Testis (tissue), 3 donors: ENCODE data around the gene YIF1A. TPM values are rescaled to one million over a fixed set of nuclear protein-coding genes. Genes with fewer than 3 reads are reported as not detected.
A peak's percentile ranks its signal among the peaks of the same experiment; 100 is the strongest.
"Not testable (repeated sequence)": the region's sequence is repeated elsewhere in the genome, so short reads cannot be mapped to it uniquely, and the experiment has no call there.

Experiments used
- DNase-seq: peaks from one replicate; pipeline ENCODE4 v3.0.0-alpha.2; 2019
- H3K27ac ChIP-seq, 2 donors: fragments of 200-600 bp; sonication (generic); one replicate each; pipeline ENCODE4 v1.5.1; 2019
- H3K27me3 ChIP-seq: fragments of 200-600 bp; sonication (generic); one replicate; pipeline ENCODE4 v1.5.1; 2019
- H3K36me3 ChIP-seq: fragments of 200-600 bp; sonication (generic); one replicate; pipeline ENCODE4 v1.5.1; 2017; ENCODE audit warnings: low read depth; ENCODE audit errors: missing control alignments
- H3K4me1 ChIP-seq: fragments of 200-600 bp; sonication (generic); one replicate; pipeline ENCODE4 v1.5.1; 2019
- H3K4me3 ChIP-seq, 2 donors: fragments of 200-600 bp; sonication (generic); one replicate each; pipeline ENCODE4 v1.5.1; 2017 to 2019
- H3K9me3 ChIP-seq: fragments of 200-600 bp; sonication (generic); one replicate; pipeline ENCODE4 v1.5.1; 2017
- POLR2A ChIP-seq: fragments of 450-650 bp; IDR thresholded peaks from one replicate; pipeline ENCODE4 v1.6.1; 2017; ENCODE audit warnings: antibody characterized with exemption, mild to moderate bottlenecking, moderate library complexity
- WGBS, 2 donors: methylation state at CpG; one replicate each; pipeline ENCODE4 v1.1.5; 2018; 5-methylcytosine and 5-hydroxymethylcytosine counted together
- intact Hi-C: fragments of 100-400 bp; cut with DNase I; formaldehyde crosslinking; loops from one replicate; pipeline ENCODE4 v1.15.1; 2023; ENCODE audit warnings: low total_unique reads
- polyA plus RNA-seq: library from polyadenylated mRNA; stranded (reverse); fragments of 350-450 nt; fragmentation: Illumina TruSeq; extraction: RNeasy Lipid Tissue Mini Kit (QIAGEN cat#74804); gene quantifications from one replicate; pipeline ENCODE4 v1.2.3, GENCODE V29; 2014; ENCODE audit warnings: low read depth, low replicate concordance; ENCODE audit not compliant: insufficient read depth
- total RNA-seq, 2 donors: library from RNA; depleted of rRNA; stranded (reverse); fragments of >200 nt; gene quantifications; one replicate each; pipeline ENCODE4 v1.2.3, GENCODE V29; 2016
- TF ChIP-seq, protein P1 (sequence below), 3 experiments: fragments of 450-650 bp in 2 of 3; fragments of 200-600 bp in 1 of 3; sonication (generic) in 1 of 3; IDR thresholded peaks; one replicate each; pipeline ENCODE4 v1.5.1; 2016 to 2019; ENCODE audit warnings: antibody characterized with exemption in 3 of 3, mild to moderate bottlenecking in 2 of 3, moderate library complexity in 1 of 3

Gene YIF1A
- total and polyA plus RNA-seq, 3 donors from 2014 or later, result 60.5 to 94.1 (median 82.6) TPM

DNA sequence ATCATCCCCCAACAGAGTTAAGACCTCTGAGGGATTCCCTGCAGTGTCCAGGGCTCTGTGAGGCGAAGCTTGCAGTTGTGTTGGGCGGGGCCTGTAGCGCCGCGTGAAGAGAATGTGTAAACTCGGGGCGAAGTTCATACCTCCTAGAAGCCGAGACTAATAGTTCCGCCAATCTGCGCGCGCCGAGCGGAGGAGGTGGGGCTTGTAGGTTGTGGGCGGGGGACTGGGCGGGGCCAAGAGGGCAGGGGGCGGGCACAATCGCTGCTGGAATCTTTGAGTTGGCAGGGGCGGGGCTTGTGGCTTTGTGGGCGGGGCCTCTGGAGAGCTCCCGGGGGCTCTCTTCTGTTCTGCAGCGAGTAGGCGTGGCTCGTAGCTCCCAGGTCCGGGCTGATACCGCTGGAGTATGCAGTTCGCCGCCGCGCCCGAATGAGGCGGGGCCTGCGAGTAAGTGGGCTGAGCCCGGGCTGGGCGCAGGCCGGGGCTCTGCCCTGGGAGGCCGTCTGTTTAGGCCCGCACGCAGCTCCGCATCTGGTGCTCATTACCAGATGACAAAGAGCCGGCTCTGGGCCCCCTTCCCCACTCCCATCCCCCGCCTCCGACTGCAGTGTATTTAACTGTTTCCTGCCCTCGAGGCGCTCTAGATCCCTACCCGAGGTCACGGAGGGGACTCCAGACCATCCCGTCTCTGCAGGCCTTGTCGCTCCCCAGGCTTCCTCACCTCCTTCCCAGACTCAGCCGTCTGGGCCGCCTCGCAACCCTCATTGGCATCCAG, 23.8 kb upstream of the YIF1A start:
- no peaks in the 10 kb centered on the region for H3K9me3 ChIP-seq
- peaks cover 17% of the 10 kb centered on the region for H3K4me1 ChIP-seq
- peak overlapping the region; percentile 39 to 53 for H3K4me3 ChIP-seq
- peak; percentile 98 for DNase-seq
- H3K27ac ChIP-seq, result peak overlapping the region; percentile 65 to 79
- WGBS, 2 donors, result 2 to 3% methylated on average over 37 to 52 of the region's 52 CpGs
- no peaks in the 10 kb centered on the region for H3K27me3 ChIP-seq
- H3K36me3 ChIP-seq, result no peaks in the 10 kb centered on the region
- TF ChIP-seq POLR2A, result no peak
- TF ChIP-seq, protein P1, sequence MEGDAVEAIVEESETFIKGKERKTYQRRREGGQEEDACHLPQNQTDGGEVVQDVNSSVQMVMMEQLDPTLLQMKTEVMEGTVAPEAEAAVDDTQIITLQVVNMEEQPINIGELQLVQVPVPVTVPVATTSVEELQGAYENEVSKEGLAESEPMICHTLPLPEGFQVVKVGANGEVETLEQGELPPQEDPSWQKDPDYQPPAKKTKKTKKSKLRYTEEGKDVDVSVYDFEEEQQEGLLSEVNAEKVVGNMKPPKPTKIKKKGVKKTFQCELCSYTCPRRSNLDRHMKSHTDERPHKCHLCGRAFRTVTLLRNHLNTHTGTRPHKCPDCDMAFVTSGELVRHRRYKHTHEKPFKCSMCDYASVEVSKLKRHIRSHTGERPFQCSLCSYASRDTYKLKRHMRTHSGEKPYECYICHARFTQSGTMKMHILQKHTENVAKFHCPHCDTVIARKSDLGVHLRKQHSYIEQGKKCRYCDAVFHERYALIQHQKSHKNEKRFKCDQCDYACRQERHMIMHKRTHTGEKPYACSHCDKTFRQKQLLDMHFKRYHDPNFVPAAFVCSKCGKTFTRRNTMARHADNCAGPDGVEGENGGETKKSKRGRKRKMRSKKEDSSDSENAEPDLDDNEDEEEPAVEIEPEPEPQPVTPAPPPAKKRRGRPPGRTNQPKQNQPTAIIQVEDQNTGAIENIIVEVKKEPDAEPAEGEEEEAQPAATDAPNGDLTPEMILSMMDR (IDR thresholded peaks at IDR 0.05), result no peak
- intact Hi-C loops, result no loop called here

DNA sequence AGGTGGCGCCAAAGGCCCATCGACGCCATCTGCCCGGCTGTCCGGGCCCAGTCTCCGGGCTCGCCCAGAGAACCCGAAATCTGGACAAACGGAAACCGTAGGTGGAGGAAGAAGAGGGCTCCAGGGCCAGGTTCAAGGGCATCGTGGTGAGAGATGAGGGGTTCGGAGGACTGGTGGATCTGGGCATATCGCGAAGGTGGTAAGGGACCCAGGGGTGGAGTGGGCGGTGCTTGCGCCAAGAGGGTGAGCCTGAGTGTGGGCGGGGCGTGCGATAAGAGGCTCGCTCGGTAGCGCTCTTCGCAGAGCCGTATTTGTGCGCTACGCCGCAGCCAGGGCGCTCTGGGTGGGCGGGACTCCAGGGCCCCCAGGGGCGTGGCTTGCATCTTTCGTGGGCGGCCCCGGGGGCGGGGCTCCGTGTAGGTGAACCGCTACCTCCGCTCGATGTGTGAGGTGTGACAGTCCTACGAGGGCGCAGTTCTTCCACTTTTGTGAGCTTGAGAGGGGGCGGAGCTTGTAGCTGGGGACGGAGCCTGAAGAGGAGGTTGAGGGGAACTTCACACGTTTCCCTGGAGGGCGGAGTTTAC, 23.1 kb upstream of the YIF1A start:
- TF ChIP-seq, protein P1 (IDR thresholded peaks at IDR 0.05), result peak in 1 of 3 experiments; percentile 70
- peak; percentile 14 for TF ChIP-seq POLR2A
- peaks cover 11% of the 10 kb centered on the region for H3K4me1 ChIP-seq

DNA sequence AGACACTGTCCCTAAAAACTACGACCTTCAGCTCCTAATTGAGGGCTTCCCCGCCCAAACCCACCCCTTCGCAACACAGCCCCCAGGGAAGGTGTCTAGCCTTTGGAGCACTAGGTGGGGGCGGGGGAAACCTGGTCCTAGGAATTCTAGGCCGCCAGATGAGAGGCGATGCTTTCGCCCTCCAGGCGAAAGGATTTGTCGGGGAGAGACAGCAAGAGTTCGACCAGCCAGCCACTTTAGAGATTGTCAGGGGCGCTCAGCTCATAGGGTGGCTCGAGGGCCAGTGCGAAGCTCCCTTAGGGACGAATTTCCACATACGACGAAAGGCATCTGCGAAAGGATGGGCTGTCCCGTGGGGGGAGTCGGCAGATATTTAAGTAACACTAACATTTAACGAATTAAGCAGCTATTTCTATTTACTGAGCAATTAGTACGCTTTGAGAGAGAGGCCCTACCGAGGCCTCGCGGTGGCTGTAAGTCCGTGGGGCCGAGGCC, 22.6 kb upstream of the YIF1A start:
- DNase-seq, result no peak
- intact Hi-C loops, result no loop called here
- 16 to 23% methylated on average over 17 to 26 of the region's 26 CpGs for WGBS, 2 donors
- TF ChIP-seq, protein P1 (IDR thresholded peaks at IDR 0.05), result peak in 2 of 3 experiments; percentile 54 to 79
- TF ChIP-seq POLR2A, result no peak
- peak overlapping the region; percentile 65 to 79 for H3K27ac ChIP-seq
- H3K27me3 ChIP-seq, result no peaks in the 10 kb centered on the region
- peaks cover 11% of the 10 kb centered on the region for H3K4me1 ChIP-seq
- H3K9me3 ChIP-seq, result no peaks in the 10 kb centered on the region
- peak overlapping the region; percentile 39 to 53 for H3K4me3 ChIP-seq
- no peaks in the 10 kb centered on the region for H3K36me3 ChIP-seq

More for the DNA sequence above, 23.1 kb upstream of the YIF1A start:
- Histone ChIP-seq H3K27ac (peak overlapping the region; percentile 65 to 79), H3K27me3 (no peaks in the 10 kb centered on the region), H3K4me3 (peak overlapping the region; percentile 39 to 53), H3K9me3 (no peaks in the 10 kb centered on the region), H3K36me3 (no peaks in the 10 kb centered on the region)
- DNase-seq, result peak; percentile 95
- WGBS, 2 donors, result 0 to 1% methylated on average over 28 to 38 of the region's 44 CpGs
- intact Hi-C loops, result no loop called here

DNA sequence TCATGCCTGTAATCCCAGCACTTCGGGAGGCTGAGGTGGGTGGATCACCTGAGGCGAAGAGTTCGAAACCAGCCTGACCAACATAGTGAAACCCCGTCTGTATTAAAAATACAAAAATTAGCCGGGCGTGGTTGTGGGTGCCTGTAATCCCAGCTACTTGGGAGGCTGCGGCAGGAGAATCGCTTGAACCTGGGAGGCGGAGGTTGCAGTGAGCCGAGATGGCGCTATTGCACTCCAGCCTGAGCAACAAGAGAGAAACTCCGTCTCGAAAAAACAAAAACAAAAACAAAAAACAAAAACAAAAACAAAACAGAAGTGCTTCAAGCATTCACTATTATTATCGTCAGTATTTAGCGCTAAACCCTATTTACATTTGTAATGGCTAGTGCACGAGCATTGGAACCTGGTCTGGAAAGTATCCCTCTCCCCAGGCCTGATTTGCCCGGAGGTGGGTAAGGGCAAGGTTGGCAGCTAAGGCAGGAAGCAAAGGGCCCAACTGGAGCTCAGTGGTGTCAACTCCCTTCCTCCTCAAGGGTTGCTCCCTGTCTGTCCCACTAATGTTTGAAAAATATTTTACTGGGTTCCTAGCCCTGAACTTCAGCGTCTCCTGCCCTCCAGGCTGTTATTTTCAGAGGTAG, 22.0 kb upstream of the YIF1A start:
- intact Hi-C loops, H3K27ac ChIP-seq: not testable (repeated sequence)

DNA sequence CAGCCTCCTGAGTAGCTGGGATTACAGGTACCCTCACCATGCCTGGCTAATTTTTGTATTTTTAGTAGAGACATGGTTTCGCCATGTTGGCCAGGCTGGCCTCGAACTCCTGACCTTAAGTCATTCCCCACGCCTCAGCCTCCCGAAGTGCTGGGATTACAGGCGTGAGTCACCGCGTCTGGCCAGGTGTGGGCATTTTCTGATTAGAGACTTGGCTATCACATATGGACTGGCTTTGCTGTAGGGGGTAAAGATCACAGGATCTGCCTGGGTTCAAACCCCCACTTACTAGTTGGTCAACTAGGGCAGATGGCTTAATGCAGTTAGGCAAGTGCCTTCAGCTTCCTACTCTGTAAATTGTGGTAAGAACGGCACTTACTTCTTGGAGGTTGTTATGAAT, 21.4 kb upstream of the YIF1A start:
- intact Hi-C loops, result no loop called here
- no peaks in the 10 kb centered on the region for H3K9me3 ChIP-seq
- H3K27me3 ChIP-seq, result no peaks in the 10 kb centered on the region
- H3K36me3 ChIP-seq, result no peaks in the 10 kb centered on the region
- TF ChIP-seq POLR2A, result no peak
- 75 to 87% methylated on average over 8 of the region's 8 CpGs for WGBS, 2 donors
- peaks cover 11% of the 10 kb centered on the region for H3K4me1 ChIP-seq
- DNase-seq, result no peak
- no peak overlapping the region for H3K27ac ChIP-seq
- H3K4me3 ChIP-seq, result no peak overlapping the region

More for the DNA sequence above, 22.0 kb upstream of the YIF1A start:
- DNase-seq, H3K36me3 ChIP-seq, H3K9me3 ChIP-seq, H3K27me3 ChIP-seq, H3K4me3 ChIP-seq: not testable (repeated sequence)
- 48 to 72% methylated on average over 18 of the region's 18 CpGs for WGBS, 2 donors
- H3K4me1 ChIP-seq, result peaks cover 11% of the 10 kb centered on the region
